OCI-M2 (cell line): Measurements from ENCODE around the gene GATA2.

Experiments
- DNase-seq: peaks from one replicate; lab custom pipeline; 2025; ENCODE audit not compliant: unreplicated experiment; lab: John Stamatoyannopoulos, UW

The GATA2 gene

DNA sequence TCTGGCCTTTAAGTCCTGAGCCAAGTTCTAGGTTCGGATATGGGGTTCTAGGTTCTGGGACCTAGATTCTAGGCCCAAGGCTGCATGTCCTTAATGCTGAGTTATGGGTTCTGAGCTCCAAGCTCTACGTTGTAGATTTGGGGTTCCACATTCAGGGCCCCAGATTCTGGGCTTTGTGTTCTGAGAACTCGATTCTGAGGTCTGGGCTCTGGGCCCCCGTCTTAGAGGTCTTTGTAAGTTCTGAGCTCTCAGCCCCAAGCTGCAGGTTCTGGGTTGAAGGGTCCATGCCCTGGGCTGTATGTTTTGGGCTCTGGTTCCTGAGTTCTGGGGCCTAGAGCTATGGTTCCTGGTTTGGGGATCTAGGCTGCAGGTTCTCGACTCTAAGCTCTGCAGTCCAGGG, 16.3 kb downstream of the GATA2 start:
- no peak for DNase-seq

DNA sequence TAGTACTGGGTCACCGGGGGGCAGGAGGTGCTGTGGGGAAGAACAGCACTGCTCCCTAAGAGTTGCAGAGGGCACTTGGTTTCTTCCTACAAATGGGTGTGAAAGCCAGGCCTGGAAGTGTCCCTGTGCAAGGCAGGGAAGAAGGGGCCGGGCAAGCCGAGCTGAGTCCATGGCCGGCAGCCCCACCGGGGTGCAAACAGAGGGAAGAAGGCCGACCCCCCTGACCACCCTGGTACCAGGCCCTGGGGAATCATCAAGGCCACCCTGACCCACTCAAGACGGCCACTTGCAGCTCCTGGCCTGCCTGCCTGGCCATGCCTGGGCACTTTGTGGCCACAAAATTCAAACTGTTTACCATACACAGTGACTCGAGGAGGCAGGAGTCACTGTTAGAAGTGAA, 17.6 kb downstream of the GATA2 start:
- no peak for DNase-seq

- DNase-seq: no peak
Observed at GRCh38 chr3:128473737-128474136, 19.3 kb downstream of the GATA2 start.

GRCh38 chr3:128473180-128473519, 19.9 kb downstream of the GATA2 start:
- DNase-seq: no peak

DNA sequence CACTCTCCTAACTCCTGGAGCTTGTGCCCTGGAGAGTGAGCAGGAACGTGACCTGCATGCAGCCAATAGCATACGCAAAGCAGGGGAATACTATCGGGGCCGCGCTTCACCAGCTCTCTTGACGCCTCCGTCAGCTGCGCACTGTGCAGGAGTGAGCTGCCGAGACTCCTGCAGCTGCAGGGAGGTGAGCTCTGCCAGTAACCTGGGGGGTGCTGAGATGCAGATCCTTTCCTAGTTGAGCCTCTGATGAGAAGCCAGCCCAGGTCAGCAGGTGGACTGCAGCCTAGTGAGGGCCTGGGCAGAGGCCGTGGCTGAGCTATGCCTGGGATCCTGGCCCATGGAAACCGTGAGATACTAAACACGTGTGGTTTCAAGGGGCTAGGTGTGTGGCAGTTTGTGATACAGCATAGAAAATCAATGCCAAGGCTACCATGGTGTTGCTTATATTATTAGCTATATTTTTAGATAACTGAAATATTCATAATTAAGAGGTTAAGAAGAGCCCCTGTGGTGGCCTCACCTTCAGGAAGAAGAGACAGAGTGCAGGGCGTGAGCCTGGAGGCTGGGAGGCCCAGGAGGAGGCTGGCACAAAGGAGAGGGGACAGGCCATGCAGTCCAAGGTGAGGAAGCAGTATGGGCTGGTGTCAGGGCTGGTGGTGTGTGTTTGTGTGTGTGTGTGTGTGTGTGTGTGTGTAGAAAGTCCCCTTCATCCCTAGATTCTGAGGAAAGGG, 20.4 kb downstream of the GATA2 start:
- DNase-seq: no peak

- no peak for DNase-seq
Observed at GRCh38 chr3:128471720-128472119, 21.3 kb downstream of the GATA2 start.

GRCh38 chr3:128471110-128471509, 21.9 kb downstream of the GATA2 start:
- no peak for DNase-seq

DNA sequence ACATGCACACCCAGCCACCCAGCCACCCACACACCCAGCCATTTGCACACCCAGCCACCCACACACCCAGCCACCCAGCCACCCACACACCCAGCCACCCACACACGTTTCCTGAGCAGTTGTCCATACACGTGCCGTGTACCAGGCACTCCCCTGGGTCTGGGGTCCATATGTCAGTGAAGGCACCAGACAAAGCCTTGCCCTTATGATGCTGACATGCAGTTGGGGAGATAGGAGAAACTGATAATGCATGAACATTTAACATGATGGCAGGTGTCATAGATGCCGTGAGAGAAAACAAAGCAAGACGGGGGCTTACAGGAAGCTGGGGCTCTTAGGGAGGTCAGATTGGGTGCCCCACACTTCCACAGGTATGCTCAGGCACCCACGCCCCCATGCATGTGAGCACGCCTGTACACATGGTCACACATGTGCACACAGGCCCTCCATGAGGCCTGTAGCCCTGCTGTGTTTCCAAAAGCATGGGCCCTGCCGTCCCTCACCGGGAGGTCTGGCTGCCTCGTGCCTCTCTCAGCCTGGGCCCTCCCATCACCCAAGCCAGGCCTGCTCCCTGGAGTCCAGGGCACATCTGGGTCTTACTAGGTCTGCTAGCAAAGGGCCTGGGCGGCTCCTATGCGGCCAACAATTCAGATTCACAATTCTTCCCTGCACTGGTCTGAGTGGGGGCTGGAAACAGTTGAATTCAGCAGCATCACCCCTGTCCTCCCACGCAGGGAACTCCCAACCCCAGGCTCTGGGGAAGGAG, 22.7 kb downstream of the GATA2 start:
- DNase-seq: no peak

GRCh38 chr3:128469556-128469955, 23.4 kb downstream of the GATA2 start:
- DNase-seq: no peak

DNA sequence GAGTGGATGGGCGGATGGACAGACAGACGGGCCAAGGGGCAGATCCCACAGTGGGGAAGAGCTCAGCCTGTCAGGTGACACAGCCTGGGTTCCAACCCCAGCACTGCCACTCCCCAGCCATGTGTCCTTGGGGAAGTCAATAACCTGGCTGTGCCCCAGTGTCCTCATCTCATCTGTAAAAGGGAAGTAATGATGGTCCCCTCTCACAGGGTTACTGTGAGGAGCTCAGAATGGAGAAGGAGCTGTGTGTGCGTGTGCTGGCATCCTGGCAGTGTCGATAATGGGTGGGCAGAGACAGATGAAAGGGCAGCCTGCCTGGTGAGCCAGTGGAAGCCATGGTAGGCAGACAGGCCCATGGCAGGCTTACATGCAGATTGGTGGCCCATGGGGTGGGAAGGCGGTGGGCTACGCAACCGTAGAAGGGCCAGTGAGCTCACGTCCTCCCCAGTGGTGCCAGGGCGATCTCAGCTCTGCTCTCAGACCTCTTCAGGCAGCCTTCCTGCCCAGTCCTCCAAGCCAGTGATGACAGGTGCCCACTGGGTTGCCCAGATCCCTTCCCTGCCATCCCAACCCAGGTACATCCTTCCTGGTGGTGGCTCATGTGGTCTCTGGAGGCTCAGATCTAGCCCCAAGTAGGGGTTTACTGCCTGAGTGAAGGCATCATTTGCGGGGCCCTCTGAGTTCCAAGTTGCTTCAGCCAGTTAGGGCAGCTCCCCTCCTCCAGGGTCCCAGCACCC, 24.0 kb downstream of the GATA2 start:
- DNase-seq: no peak

GRCh38 chr3:128468285-128468790, 24.7 kb downstream of the GATA2 start:
- DNase-seq: no peak

- no peak for DNase-seq
Observed at GRCh38 chr3:128466840-128467541, 26.0 kb downstream of the GATA2 start, which contains the start of gene DNAJB8. DNAJB8 (minus strand) TSS chr3:128466890; CDS start chr3:128463245, 3,645 bp downstream.

GRCh38 chr3:128464702-128465101, 28.3 kb downstream of the GATA2 start:
- DNase-seq: no peak

DNA sequence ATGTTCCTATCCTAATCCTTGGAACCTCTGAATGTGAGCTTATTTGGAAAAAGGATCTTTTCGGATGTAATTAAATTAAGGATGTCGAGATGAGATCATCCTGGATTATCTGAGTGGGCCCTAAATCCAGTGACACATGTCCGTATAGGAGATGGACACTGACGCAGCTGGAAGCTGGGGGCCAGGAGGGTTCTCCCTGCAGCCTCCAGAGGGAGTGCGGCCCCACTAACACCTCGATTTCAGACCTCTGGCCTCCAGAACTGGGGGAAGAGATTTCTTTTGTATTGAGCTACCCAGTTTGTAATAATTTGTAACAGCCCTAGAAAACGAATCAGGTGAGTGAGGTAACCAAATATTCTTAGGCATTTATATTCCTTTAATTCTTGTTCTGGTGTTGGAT, 28.8 kb downstream of the GATA2 start:
- no peak for DNase-seq

GRCh38 chr3:128463771-128464170, 29.2 kb downstream of the GATA2 start:
- no peak for DNase-seq

DNA sequence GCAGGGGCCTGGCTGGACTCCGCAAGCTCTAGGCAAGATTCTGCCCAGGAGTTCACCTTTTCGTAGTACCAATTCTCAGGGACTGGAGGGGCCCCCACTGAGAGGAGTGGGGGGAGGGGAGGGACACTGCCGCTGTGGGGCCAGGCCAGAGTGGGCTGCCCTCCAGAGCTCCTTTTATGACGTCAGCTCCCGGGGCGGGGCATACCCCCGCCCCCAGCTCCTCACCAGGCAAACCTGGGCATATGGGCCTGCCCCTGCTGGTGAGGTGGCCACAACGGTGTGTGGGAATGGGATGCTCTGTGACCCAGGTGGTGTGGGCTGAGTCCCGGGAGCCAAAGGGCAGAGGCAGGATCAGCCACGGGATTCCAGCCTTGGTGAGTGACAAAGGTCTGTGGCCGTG, 29.6 kb downstream of the GATA2 start:
- no peak for DNase-seq

- no peak for DNase-seq
Observed at GRCh38 chr3:128462931-128463330, 30.1 kb downstream of the GATA2 start.

- no peak for DNase-seq
Observed at GRCh38 chr3:128462341-128462910, 30.6 kb downstream of the GATA2 start.

DNA sequence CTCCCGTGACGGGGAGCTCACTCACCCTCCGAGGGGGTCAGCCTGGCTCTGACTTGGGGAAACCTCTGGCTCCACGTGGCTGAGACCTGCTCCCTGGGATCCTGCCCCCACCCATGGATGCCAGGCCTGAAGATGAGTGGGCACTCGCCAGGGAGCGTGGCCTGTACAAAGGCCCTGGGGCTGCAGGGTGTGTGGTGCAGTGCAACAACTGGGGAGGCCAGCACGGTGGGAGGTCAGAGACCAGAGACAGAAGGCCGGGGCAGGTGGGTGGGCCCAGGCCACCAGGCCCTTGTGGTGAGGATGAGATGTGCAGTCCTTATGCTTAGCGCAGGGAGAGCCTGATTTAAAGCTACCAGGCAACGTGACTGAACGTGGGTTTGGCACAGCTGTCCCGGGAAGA, 31.3 kb downstream of the GATA2 start:
- no peak for DNase-seq

GRCh38 chr3:128459461-128459820, 33.6 kb downstream of the GATA2 start:
- DNase-seq: no peak
